Right lobe of liver (tissue), 6 donors: ENCODE results near the gene CHMP1A. TPM values are rescaled to one million over a fixed set of nuclear protein-coding genes. Genes with fewer than 3 reads are reported as not detected.

Source experiments
- ATAC-seq, 4 donors: fragments of 200-7000 bp; cut with Tn5 transposase; one replicate each; pipeline ENCODE4 v1.9.1; 2020; ENCODE audit warnings: mild to moderate bottlenecking in 4 of 4, moderate library complexity in 4 of 4
- DNase-seq, 3 donors: peaks; one replicate each; pipeline ENCODE4 v3.0.0-alpha.2; 2020
- H3K27ac ChIP-seq, 3 donors: fragments of 200-600 bp; one replicate each; pipeline ENCODE4 v1.8.0; 2022
- H3K27me3 ChIP-seq, 2 donors: fragments of 200-600 bp; one replicate each; pipeline ENCODE4 v1.8.0; 2022
- H3K36me3 ChIP-seq, 4 donors: fragments of 200-600 bp; sonication (generic) in 1 of 4; one replicate each; pipeline versions ENCODE4 v1.5.1 to v1.8.0; 2017 to 2022; ENCODE audit warnings: control low read depth in 1 of 4
- H3K4me1 ChIP-seq, 4 donors: fragments of 200-600 bp; sonication (generic) in 1 of 4; one replicate each; pipeline versions ENCODE4 v1.5.1 to v1.8.0; 2017 to 2022; ENCODE audit warnings: control low read depth in 1 of 4
- H3K4me3 ChIP-seq, 3 donors: fragments of 200-600 bp; one replicate each; pipeline ENCODE4 v1.8.0; 2022
- H3K9me3 ChIP-seq, 4 donors: fragments of 200-600 bp; sonication (generic) in 1 of 4; one replicate each; pipeline versions ENCODE4 v1.5.1 to v1.8.0; 2017 to 2022; ENCODE audit warnings: control low read depth in 1 of 4
- CTCF ChIP-seq, 4 donors: fragments of 200-600 bp in 3 of 4; fragments of 450-650 bp in 1 of 4; IDR thresholded peaks; one replicate each; pipeline versions ENCODE4 v1.5.1 to v1.8.0; 2016 to 2022; ENCODE audit warnings: antibody characterized with exemption in 4 of 4, mild to moderate bottlenecking in 2 of 4
- POLR2A ChIP-seq: fragments of 450-650 bp; IDR thresholded peaks from one replicate; pipeline ENCODE4 v1.6.1; 2017; ENCODE audit warnings: antibody characterized with exemption, mild to moderate bottlenecking
- WGBS: methylation state at CpG from one replicate; pipeline ENCODE4 v1.1.6; 2018; ENCODE audit warnings: low coverage, low lambda C conversion rate; ENCODE audit not compliant: insufficient coverage; ENCODE audit errors: missing lambda C conversion rate; 5-methylcytosine and 5-hydroxymethylcytosine counted together
- intact Hi-C, 2 donors: fragments of 100-400 bp; cut with DNase I; formaldehyde crosslinking; loops; one replicate each; pipeline versions ENCODE4 v1.11.2 to v1.14.1; 2022
- total RNA-seq, 6 experiments: library from RNA; depleted of rRNA in 2 of 6; stranded (reverse); fragments of >200 nt in 2 of 6; fragmentation: NEBNext Ultra II Directional in 3 of 6; extraction: Animal tissue kit (Norgen Biotek cat#: 25700) in 3 of 6; gene quantifications; one replicate each; pipeline versions ENCODE4 v1.1.0 to v1.2.4, GENCODE V29; 2016 to 2023
- donor health status: DM: no; HTN: yes; CAD: no.
- donor health status: DM: no; HTN: no; CAD: no.
- donor health status: DM: no; HTN: no; CAD: no.
- donor health status: DM: no; HTN: yes; CAD: no.
- donor health status: DM: no; HTN: yes; CAD: no.

The CHMP1A gene
- total RNA-seq, 6 experiments from 2014 or later: 27.2 to 42.3 (median 33.1) TPM

GRCh38 chr16:89618109-89618998 lies 39.2 kb downstream of the CHMP1A start:
- Histone ChIP-seq H3K4me3 (no peak overlapping the region), H3K9me3 (no peaks in the 10 kb centered on the region), H3K36me3 (no peaks in the 10 kb centered on the region), H3K27me3 (no peaks in the 10 kb centered on the region), H3K4me1 (no peaks in the 10 kb centered on the region), H3K27ac (no peak overlapping the region)
- 54% methylated on average over 16 of the region's 16 CpGs for whole genome bisulfite sequencing
- ATAC-seq (no peak), DNase-seq (no peak)
- TF ChIP-seq CTCF (IDR thresholded peaks at IDR 0.05) (no peak), POLR2A (no peak)
- intact Hi-C loops: no loop called here

GRCh38 chr16:89617036-89617435 lies 40.5 kb downstream of the CHMP1A start:
- ATAC-seq: no peak
- no peak for DNase-seq
- H3K36me3 ChIP-seq: no peaks in the 10 kb centered on the region
- no peak overlapping the region for H3K4me3 ChIP-seq
- no peaks in the 10 kb centered on the region for H3K27me3 ChIP-seq
- intact Hi-C loops: no loop called here
- H3K27ac ChIP-seq: no peak overlapping the region
- TF ChIP-seq CTCF (IDR thresholded peaks at IDR 0.05): no peak
- no peak for TF ChIP-seq POLR2A
- no peaks in the 10 kb centered on the region for H3K4me1 ChIP-seq
- WGBS: 43% methylated on average over 3 of the region's 6 CpGs
- H3K9me3 ChIP-seq: no peaks in the 10 kb centered on the region

- ATAC-seq: peak in 1 of 4 donors; percentile 23
- Histone ChIP-seq H3K27me3 (no peaks in the 10 kb centered on the region), H3K4me3 (no peak overlapping the region), H3K27ac (no peak overlapping the region), H3K36me3 (no peaks in the 10 kb centered on the region), H3K9me3 (no peaks in the 10 kb centered on the region), H3K4me1 (no peaks in the 10 kb centered on the region)
- WGBS: 50% methylated on average over 18 of the region's 20 CpGs
- TF ChIP-seq CTCF (IDR thresholded peaks at IDR 0.05) (no peak), POLR2A (no peak)
- DNase-seq: no peak
- intact Hi-C loops: no loop called here
Measured at GRCh38 chr16:89616623-89617022, 40.9 kb downstream of the CHMP1A start.

- H3K4me1 ChIP-seq: no peaks in the 10 kb centered on the region
- peak in 1 of 3 donors; percentile 47 for DNase-seq
- peak; percentile 57 to 74 (median 62) for TF ChIP-seq CTCF (IDR thresholded peaks at IDR 0.05)
- TF ChIP-seq POLR2A: no peak
- H3K36me3 ChIP-seq: no peaks in the 10 kb centered on the region
- no peak overlapping the region for H3K27ac ChIP-seq
- no peaks in the 10 kb centered on the region for H3K27me3 ChIP-seq
- ATAC-seq: peak; percentile 42 to 67 (median 60)
- H3K4me3 ChIP-seq: no peak overlapping the region
- intact Hi-C loops: no loop called here
- H3K9me3 ChIP-seq: no peaks in the 10 kb centered on the region
- 2% methylated on average over 8 of the region's 17 CpGs for WGBS
Measured at GRCh38 chr16:89615596-89616090, 41.9 kb downstream of the CHMP1A start.
